ENCODE measurements around the gene FGFR3. TPM values are rescaled to one million over a fixed set of nuclear protein-coding genes. Genes with fewer than 3 reads are reported as not detected.

FGFR3 gene
- total RNA-seq, 1 donor from 2014 or later, result 11.3 TPM

GRCh38 chr4:1837069-1837468, 44.0 kb downstream of the FGFR3 start:
- TF ChIP-seq CTCF (IDR thresholded peaks at IDR 0.05; ENCODE audit: partially characterized antibody, unreplicated experiment), result no peak
- no peaks in the 10 kb centered on the region for H3K27me3 Mint-ChIP-seq (ENCODE audit: unreplicated experiment)
- H3K4me3 Mint-ChIP-seq (ENCODE audit: unreplicated experiment), result no peak overlapping the region
- no peak overlapping the region for H3K27ac Mint-ChIP-seq (ENCODE audit: unreplicated experiment)
- no peaks in the 10 kb centered on the region for H3K9me3 Mint-ChIP-seq (ENCODE audit: unreplicated experiment)
- no peaks in the 10 kb centered on the region for H3K4me1 Mint-ChIP-seq (ENCODE audit: low read depth, unreplicated experiment)
- peaks cover 13% of the 10 kb centered on the region for H3K36me3 Mint-ChIP-seq (ENCODE audit: unreplicated experiment)
- no peak for DNase-seq

- DNase-seq, result no peak
- H3K4me1 Mint-ChIP-seq (ENCODE audit: low read depth, unreplicated experiment), result peaks cover 8% of the 10 kb centered on the region
- no peak for TF ChIP-seq CTCF (IDR thresholded peaks at IDR 0.05; ENCODE audit: partially characterized antibody, unreplicated experiment)
- H3K27ac Mint-ChIP-seq (ENCODE audit: unreplicated experiment), result no peak overlapping the region
- no peaks in the 10 kb centered on the region for H3K27me3 Mint-ChIP-seq (ENCODE audit: unreplicated experiment)
- no peak overlapping the region for H3K4me3 Mint-ChIP-seq (ENCODE audit: unreplicated experiment)
- H3K9me3 Mint-ChIP-seq (ENCODE audit: unreplicated experiment), result peaks cover 2% of the 10 kb centered on the region
- H3K36me3 Mint-ChIP-seq (ENCODE audit: unreplicated experiment), result peaks cover 5% of the 10 kb centered on the region
These were observed 46.2 kb downstream of the FGFR3 start for GRCh38 chr4:1839282-1839681.

- Mint-ChIP-seq H3K4me1 (ENCODE audit: low read depth, unreplicated experiment) (peaks cover 8% of the 10 kb centered on the region), H3K4me3 (ENCODE audit: unreplicated experiment) (no peak overlapping the region)
These were observed 48.3 kb downstream of the FGFR3 start for GRCh38 chr4:1841201-1841886.

GRCh38 chr4:1841887-1842210, 48.8 kb downstream of the FGFR3 start:
- Mint-ChIP-seq H3K9me3 (ENCODE audit: unreplicated experiment) (peaks cover 2% of the 10 kb centered on the region), H3K4me1 (ENCODE audit: low read depth, unreplicated experiment) (peaks cover 8% of the 10 kb centered on the region), H3K27ac (ENCODE audit: unreplicated experiment) (peak overlapping the region; percentile 2), H3K27me3 (ENCODE audit: unreplicated experiment) (no peaks in the 10 kb centered on the region), H3K4me3 (ENCODE audit: unreplicated experiment) (no peak overlapping the region), H3K36me3 (ENCODE audit: unreplicated experiment) (no peaks in the 10 kb centered on the region)
- no peak for DNase-seq
- TF ChIP-seq CTCF (IDR thresholded peaks at IDR 0.05; ENCODE audit: partially characterized antibody, unreplicated experiment), result no peak

More at GRCh38 chr4:1841201-1841886, 48.3 kb downstream of the FGFR3 start:
- TF ChIP-seq CTCF (IDR thresholded peaks at IDR 0.05; ENCODE audit: partially characterized antibody, unreplicated experiment), result no peak
- H3K9me3 Mint-ChIP-seq (ENCODE audit: unreplicated experiment), result peaks cover 2% of the 10 kb centered on the region
- DNase-seq, result no peak
- peak overlapping the region; percentile 2 for H3K27ac Mint-ChIP-seq (ENCODE audit: unreplicated experiment)
- H3K27me3 Mint-ChIP-seq (ENCODE audit: unreplicated experiment), result no peaks in the 10 kb centered on the region
- peaks cover 1% of the 10 kb centered on the region for H3K36me3 Mint-ChIP-seq (ENCODE audit: unreplicated experiment)

GRCh38 chr4:1842339-1842895, 49.3 kb downstream of the FGFR3 start:
- Mint-ChIP-seq H3K4me3 (ENCODE audit: unreplicated experiment) (no peak overlapping the region), H3K27me3 (ENCODE audit: unreplicated experiment) (no peaks in the 10 kb centered on the region), H3K27ac (ENCODE audit: unreplicated experiment) (no peak overlapping the region), H3K9me3 (ENCODE audit: unreplicated experiment) (peaks cover 2% of the 10 kb centered on the region), H3K4me1 (ENCODE audit: low read depth, unreplicated experiment) (peaks cover 8% of the 10 kb centered on the region), H3K36me3 (ENCODE audit: unreplicated experiment) (no peaks in the 10 kb centered on the region)
- peak; percentile 33 for DNase-seq
- TF ChIP-seq CTCF (IDR thresholded peaks at IDR 0.05; ENCODE audit: partially characterized antibody, unreplicated experiment), result no peak
